Measurements from ENCODE around the gene ZNF525. TPM values are rescaled to one million over a fixed set of nuclear protein-coding genes. Genes with fewer than 3 reads are reported as not detected.

Gene ZNF525
- total and polyA plus RNA-seq, 9 of the 15 experiments (the other 6 are each of a cell fraction or from before 2014, with no cell fraction given): 1.5 to 12.0 (median 6.7) TPM

DNA sequence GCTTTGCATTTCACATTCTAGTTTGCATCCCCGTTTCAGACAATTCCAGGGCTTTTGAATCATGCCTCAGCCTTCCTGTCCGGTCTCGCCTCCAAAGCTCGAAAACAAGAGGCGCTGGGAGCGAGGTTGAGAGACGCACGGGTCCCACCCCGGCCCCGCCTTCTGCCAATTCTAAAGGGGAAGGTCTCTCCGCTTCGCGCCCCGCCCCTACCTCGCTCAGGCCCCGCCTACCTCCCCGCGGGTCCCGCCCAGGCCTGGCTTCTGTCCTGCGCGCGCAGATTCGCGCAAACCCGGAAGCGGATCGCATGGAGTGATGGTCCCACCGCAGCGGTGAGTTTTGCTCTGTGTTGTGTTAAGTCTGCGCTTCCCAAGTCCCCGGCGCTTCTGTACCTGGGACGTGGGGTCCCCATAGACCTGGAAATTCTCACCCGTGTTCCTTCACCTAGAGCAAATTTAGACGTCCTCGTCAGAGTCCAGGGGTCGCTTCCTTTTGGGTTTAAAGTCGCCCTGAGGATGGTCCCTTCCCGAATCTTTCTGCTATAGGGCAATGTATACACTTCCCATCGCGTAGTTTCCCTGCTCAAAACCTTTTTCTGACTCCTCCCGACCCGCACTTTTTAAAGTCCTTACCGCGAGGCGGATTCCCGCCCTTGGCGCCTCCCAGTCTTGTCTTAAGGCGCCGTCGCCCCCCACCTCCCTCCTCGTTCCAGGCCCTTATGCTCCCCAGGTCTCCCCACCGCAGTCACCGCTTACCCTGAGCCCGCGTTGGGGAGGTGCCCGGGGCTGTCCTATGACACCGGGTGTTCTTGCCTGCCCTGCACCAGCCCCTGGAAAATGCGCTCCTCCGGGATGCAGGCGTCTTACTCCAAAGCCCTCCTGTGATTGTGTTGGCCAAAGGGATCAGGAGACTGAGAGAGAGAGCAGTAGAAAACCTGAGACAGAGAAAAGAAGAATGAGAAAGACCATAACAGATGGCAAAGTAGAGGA, 31.7 kb upstream of the ZNF525 start, which contains the start of gene ZNF845 (continued):
- TF ChIP-seq, protein P1, sequence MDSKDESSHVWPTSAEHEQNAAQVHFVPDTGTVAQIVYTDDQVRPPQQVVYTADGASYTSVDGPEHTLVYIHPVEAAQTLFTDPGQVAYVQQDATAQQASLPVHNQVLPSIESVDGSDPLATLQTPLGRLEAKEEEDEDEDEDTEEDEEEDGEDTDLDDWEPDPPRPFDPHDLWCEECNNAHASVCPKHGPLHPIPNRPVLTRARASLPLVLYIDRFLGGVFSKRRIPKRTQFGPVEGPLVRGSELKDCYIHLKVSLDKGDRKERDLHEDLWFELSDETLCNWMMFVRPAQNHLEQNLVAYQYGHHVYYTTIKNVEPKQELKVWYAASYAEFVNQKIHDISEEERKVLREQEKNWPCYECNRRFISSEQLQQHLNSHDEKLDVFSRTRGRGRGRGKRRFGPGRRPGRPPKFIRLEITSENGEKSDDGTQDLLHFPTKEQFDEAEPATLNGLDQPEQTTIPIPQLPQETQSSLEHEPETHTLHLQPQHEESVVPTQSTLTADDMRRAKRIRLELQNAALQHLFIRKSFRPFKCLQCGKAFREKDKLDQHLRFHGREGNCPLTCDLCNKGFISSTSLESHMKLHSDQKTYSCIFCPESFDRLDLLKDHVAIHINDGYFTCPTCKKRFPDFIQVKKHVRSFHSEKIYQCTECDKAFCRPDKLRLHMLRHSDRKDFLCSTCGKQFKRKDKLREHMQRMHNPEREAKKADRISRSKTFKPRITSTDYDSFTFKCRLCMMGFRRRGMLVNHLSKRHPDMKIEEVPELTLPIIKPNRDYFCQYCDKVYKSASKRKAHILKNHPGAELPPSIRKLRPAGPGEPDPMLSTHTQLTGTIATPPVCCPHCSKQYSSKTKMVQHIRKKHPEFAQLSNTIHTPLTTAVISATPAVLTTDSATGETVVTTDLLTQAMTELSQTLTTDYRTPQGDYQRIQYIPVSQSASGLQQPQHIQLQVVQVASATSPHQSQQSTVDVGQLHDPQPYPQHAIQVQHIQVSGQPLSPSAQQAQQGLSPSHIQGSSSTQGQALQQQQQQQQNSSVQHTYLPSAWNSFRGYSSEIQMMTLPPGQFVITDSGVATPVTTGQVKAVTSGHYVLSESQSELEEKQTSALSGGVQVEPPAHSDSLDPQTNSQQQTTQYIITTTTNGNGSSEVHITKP (IDR thresholded peaks at IDR 0.05; ENCODE audit: partially characterized antibody): no peak
- TF ChIP-seq, protein P2, sequence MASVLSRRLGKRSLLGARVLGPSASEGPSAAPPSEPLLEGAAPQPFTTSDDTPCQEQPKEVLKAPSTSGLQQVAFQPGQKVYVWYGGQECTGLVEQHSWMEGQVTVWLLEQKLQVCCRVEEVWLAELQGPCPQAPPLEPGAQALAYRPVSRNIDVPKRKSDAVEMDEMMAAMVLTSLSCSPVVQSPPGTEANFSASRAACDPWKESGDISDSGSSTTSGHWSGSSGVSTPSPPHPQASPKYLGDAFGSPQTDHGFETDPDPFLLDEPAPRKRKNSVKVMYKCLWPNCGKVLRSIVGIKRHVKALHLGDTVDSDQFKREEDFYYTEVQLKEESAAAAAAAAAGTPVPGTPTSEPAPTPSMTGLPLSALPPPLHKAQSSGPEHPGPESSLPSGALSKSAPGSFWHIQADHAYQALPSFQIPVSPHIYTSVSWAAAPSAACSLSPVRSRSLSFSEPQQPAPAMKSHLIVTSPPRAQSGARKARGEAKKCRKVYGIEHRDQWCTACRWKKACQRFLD (CRISPR knock-in tag; IDR thresholded peaks at IDR 0.05): no peak
- TF ChIP-seq EP300 (IDR thresholded peaks at IDR 0.05; ENCODE audit: low read length): no peak
- TF ChIP-seq PHF8 (IDR thresholded peaks at IDR 0.05; ENCODE audit: borderline replicate concordance, low read length): peak; percentile 88; the same call in 1 of the 2 replicates
- peak; percentile 55 for TF ChIP-seq SAP30 (IDR thresholded peaks at IDR 0.05; ENCODE audit: borderline replicate concordance, insufficient read depth, low read depth, low read length, poor library complexity, severe bottlenecking)
- TF ChIP-seq, protein P3, sequence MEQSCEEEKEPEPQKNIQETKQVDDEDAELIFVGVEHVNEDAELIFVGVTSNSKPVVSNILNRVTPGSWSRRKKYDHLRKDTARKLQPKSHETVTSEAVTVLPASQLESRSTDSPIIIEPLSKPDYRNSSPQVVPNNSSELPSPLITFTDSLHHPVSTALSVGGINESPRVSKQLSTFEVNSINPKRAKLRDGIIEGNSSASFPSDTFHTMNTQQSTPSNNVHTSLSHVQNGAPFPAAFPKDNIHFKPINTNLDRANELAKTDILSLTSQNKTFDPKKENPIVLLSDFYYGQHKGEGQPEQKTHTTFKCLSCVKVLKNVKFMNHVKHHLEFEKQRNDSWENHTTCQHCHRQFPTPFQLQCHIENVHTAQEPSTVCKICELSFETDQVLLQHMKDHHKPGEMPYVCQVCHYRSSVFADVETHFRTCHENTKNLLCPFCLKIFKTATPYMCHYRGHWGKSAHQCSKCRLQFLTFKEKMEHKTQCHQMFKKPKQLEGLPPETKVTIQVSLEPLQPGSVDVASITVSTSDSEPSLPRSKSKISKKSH (CRISPR knock-in tag; IDR thresholded peaks at IDR 0.05): no peak
- TF ChIP-seq SMAD3 (CRISPR knock-in tag; conservative IDR thresholded peaks at IDR 0.05): no peak
- TF ChIP-seq, protein P4, sequence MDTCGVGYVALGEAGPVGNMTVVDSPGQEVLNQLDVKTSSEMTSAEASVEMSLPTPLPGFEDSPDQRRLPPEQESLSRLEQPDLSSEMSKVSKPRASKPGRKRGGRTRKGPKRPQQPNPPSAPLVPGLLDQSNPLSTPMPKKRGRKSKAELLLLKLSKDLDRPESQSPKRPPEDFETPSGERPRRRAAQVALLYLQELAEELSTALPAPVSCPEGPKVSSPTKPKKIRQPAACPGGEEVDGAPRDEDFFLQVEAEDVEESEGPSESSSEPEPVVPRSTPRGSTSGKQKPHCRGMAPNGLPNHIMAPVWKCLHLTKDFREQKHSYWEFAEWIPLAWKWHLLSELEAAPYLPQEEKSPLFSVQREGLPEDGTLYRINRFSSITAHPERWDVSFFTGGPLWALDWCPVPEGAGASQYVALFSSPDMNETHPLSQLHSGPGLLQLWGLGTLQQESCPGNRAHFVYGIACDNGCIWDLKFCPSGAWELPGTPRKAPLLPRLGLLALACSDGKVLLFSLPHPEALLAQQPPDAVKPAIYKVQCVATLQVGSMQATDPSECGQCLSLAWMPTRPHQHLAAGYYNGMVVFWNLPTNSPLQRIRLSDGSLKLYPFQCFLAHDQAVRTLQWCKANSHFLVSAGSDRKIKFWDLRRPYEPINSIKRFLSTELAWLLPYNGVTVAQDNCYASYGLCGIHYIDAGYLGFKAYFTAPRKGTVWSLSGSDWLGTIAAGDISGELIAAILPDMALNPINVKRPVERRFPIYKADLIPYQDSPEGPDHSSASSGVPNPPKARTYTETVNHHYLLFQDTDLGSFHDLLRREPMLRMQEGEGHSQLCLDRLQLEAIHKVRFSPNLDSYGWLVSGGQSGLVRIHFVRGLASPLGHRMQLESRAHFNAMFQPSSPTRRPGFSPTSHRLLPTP (IDR thresholded peaks at IDR 0.05; ENCODE audit: borderline replicate concordance, extremely low read depth, insufficient read length): no peak
- no peak for TF ChIP-seq JUNB (CRISPR knock-in tag; conservative IDR thresholded peaks at IDR 0.05)
- 0 out of 2 replicates have a peak, but pooled peaks have one; percentile 50 for TF ChIP-seq MYC (IDR thresholded peaks at IDR 0.05; ENCODE audit: low read depth, low read length)
- no peak for TF ChIP-seq MYC (CRISPR knock-in tag; IDR thresholded peaks at IDR 0.05; ENCODE audit: borderline replicate concordance, low read depth)
- no peak for TF ChIP-seq ZNF174 (CRISPR knock-in tag; IDR thresholded peaks at IDR 0.05)
- no peak for TF ChIP-seq ZNF551 (CRISPR knock-in tag; IDR thresholded peaks at IDR 0.05)
- TF ChIP-seq KLF16 (IDR thresholded peaks at IDR 0.05): no peak
- TF ChIP-seq POLR3A (IDR thresholded peaks at IDR 0.05; ENCODE audit: borderline replicate concordance, extremely low read depth, insufficient read depth, insufficient read length): no peak

Measured in K562 (cell line).